Right renal pelvis (tissue), 4 donors: ENCODE results near the gene RARA. TPM values are rescaled to one million over a fixed set of nuclear protein-coding genes. Genes with fewer than 3 reads are reported as not detected.
A peak's percentile ranks its signal among the peaks of the same experiment; 100 is the strongest.

Experiments used
- DNase-seq, 4 donors: peaks; one replicate each; pipeline ENCODE4 v3.0.0-alpha.2; 2013; ENCODE audit warnings: low read depth in 4 of 4, low spot score in 3 of 4, missing footprints in 1 of 4
- polyA plus RNA-seq, 4 donors: library from polyadenylated mRNA; unstranded; fragments of 120-200 nt; gene quantifications; one replicate each; pipeline ENCODE4 v1.2.1, GENCODE V29; 2013; ENCODE audit not compliant: insufficient read length in 4 of 4

RARA gene
- polyA plus RNA-seq = 10 to 100 TPM; 36.1 to 39.1 (median 38.5) TPM

DNA sequence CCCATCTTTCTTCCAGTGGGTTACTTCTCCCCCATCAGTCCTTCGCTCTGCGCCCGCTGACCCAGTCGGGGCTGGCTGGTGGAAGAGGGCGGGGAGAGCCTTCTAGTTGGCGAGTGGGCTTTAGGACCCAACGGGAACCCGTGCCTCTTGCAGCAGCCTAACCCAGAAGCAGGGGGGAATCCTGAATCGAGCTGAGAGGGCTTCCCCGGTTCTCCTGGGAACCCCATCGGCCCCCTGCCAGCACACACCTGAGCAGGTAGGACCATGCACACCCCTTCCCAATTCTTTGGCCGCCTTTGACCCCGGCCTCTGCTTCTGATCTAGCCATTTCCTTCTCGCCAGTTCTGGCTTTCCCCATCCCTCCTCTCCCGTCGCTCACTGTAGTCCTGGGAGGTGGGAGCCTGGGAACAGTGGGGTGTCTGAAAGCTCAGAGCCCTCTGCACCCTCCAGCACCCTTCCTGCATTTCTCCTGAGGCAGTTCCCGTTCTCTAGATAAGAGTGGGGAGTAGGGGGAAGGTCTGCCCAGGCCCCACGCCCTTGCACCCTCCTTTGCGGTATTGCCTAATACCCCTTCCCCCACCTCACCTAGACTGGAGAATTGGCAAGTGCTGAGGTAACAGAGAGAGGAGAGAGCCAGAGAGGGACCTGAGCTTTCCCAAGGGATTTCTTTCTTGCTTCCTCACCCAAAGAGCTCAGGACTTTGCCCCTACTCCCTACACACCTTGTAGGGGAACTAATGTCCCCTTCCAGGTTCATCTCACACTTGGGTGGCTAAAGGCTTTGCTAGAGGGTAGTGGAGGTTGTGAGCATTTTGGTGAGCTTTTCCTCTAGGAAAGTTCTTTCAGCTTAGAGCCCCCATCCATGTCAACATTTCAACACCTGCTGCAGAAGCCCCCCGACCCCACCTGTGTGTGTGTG is at the start of gene RARA:
RARA (plus strand) TSS at position 150 of the 918 bp plus-strand sequence. CDS start 22,039 bp downstream, outside the sequence.
- no peak for DNase-seq

GRCh38 chr17:40259505-40259904 is 49.5 kb upstream of the RARA start:
- DNase-seq = no peak

- no peak for DNase-seq
Observed at GRCh38 chr17:40260528-40260927, 48.5 kb upstream of the RARA start.

- no peak for DNase-seq
Observed at GRCh38 chr17:40264458-40265185, 44.4 kb upstream of the RARA start.

DNA sequence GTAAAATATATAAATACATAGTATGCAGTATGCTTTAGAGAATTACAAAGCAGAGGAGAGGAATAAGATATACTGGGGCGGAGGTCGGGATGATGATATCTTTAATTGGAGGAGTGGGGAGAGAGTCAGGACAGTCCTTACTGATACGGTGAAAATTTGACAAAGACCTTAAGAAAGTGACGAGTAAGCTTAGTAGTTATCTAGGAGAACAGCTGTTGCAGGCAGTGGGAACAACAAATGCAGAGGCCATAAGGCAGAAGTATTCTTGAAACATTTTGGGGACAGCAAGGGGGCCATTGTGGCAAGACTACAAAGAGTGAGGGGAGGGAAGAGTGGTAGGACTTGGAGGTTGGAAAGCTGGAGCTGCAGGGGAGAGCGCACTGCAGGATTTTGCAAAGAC is 43.6 kb upstream of the RARA start:
- DNase-seq = no peak

- no peak for DNase-seq
Observed at GRCh38 chr17:40266882-40267281, 42.1 kb upstream of the RARA start.

GRCh38 chr17:40268141-40268712 is 40.8 kb upstream of the RARA start:
- DNase-seq = no peak

GRCh38 chr17:40278414-40278813 is 30.6 kb upstream of the RARA start:
- no peak for DNase-seq

GRCh38 chr17:40279402-40279801 is 29.6 kb upstream of the RARA start:
- no peak for DNase-seq

- DNase-seq = no peak
Observed at GRCh38 chr17:40281663-40282062, 27.3 kb upstream of the RARA start.

DNA sequence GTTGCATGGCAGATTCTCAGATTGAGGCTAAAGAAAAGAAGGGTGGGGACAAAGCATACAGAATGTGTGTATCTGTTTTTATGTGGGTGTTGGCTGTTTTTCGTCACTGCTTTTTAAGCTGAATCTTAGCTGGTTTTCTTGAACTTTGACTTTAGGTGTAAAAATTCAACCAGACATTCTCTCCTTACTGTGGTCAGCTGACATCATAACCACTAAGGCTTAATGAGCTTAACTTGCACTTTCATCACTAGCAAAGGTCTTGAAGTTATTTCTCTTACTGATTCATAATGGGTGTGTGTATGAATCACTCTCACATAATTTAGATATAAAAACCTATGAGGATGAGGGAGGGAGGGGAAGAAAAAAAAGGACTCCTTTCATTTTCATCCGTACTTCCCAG is 25.3 kb upstream of the RARA start:
- no peak for DNase-seq

- DNase-seq = no peak
Observed at GRCh38 chr17:40284085-40284713, 24.8 kb upstream of the RARA start.

- DNase-seq = no peak
Observed at GRCh38 chr17:40286473-40286872, 22.5 kb upstream of the RARA start.

- DNase-seq = no peak
Observed at GRCh38 chr17:40287159-40287493, 21.9 kb upstream of the RARA start.

GRCh38 chr17:40287494-40288369 is 21.2 kb upstream of the RARA start, which contains the start of gene CDC6:
Gene CDC6, plus strand, starts transcription at chr17:40287879. Its CDS starts 1,542 bp downstream, at chr17:40289421.
- DNase-seq = peak; percentile 98 to 99 (median 99)

DNA sequence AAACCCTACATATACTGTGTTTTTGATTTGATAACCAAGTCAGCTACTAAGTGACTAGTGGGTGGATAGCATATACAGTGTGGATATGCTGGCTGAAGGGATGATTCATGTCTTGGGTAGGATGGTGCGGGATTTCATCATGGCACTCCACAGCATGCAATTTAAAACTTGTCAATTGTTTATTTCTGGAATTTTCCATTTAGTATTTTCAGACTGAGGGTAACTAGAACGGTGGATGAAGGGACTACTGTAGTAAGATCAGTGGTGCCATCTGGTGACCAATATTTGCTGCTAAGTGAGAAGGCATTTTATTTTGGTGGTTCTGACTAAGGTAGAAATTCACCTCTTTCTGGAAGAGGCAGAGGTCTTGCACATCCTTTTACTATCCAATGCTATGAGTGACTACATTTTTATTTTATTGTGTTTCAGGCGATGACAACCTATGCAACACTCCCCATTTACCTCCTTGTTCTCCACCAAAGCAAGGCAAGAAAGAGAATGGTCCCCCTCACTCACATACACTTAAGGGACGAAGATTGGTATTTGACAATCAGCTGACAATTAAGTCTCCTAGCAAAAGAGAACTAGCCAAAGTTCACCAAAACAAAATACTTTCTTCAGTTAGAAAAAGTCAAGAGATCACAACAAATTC is 18.2 kb upstream of the RARA start:
- no peak for DNase-seq

- DNase-seq = no peak
Observed at GRCh38 chr17:40291281-40291664, 17.7 kb upstream of the RARA start.

- no peak for DNase-seq
Observed at GRCh38 chr17:40293363-40293762, 15.6 kb upstream of the RARA start.
